CD4-positive, CD25-positive, alpha-beta regulatory T cell (primary cell): ENCODE data around the gene PILRA. TPM values are rescaled to one million over a fixed set of nuclear protein-coding genes. Genes with fewer than 3 reads are reported as not detected.

Experiments
- ATAC-seq, 2 donors: fragments of 150-1000 bp; cut with Tn5 transposase; one replicate each; pipeline ENCODE4 v1.10.0; 2021; ENCODE audit warnings: low read depth in 2 of 2, moderate number of reproducible peaks in 2 of 2, moderate library complexity in 1 of 2
- DNase-seq, 3 donors: peaks; one replicate each; pipeline versions ENCODE4 v3.0.0 to v3.0.0-alpha.2; 2012 to 2022; ENCODE audit warnings: mixed read lengths in 1 of 3
- H3K27ac ChIP-seq: one replicate; pipeline ENCODE4 v1.7.0; 2013; ENCODE audit warnings: mild to moderate bottlenecking, low read length; ENCODE audit not compliant: insufficient read depth, poor library complexity, severe bottlenecking
- H3K27me3 ChIP-seq: one replicate; pipeline ENCODE4 v1.7.0; 2013; ENCODE audit warnings: low read length; ENCODE audit not compliant: control insufficient read depth, insufficient read depth
- H3K36me3 ChIP-seq: one replicate; pipeline ENCODE4 v1.7.0; 2013; ENCODE audit warnings: mild to moderate bottlenecking, low read length, moderate library complexity; ENCODE audit not compliant: control insufficient read depth, insufficient read depth
- H3K4me1 ChIP-seq: 2 replicates; pipeline ENCODE4 v1.7.0; 2013; ENCODE audit warnings: mild to moderate bottlenecking, low read length; ENCODE audit not compliant: insufficient read depth, control insufficient read depth, poor library complexity, severe bottlenecking
- H3K4me3 ChIP-seq: one replicate; pipeline ENCODE4 v1.7.0; 2013; ENCODE audit warnings: low read depth, mild to moderate bottlenecking, low read length, moderate library complexity
- H3K9me3 ChIP-seq, 2 experiments: 1 replicate in 1 of 2; 2 replicates in 1 of 2; pipeline ENCODE4 v1.7.0; 2013; ENCODE audit warnings: low read length in 2 of 2, mild to moderate bottlenecking in 1 of 2, moderate library complexity in 1 of 2; ENCODE audit not compliant: control insufficient read depth in 2 of 2
- H3K27ac Mint-ChIP-seq, 3 donors: one replicate each; pipeline ENCODE4 v1.8.0; 2020 to 2022; ENCODE audit warnings: mild to moderate bottlenecking in 3 of 3, mixed read lengths in 3 of 3, moderate library complexity in 2 of 3
- H3K27me3 Mint-ChIP-seq: one replicate; pipeline ENCODE4 v1.8.0; 2022; ENCODE audit warnings: mild to moderate bottlenecking, mixed read lengths
- H3K36me3 Mint-ChIP-seq: one replicate; pipeline ENCODE4 v1.8.0; 2020; ENCODE audit warnings: mixed read lengths
- H3K4me1 Mint-ChIP-seq, 4 donors: one replicate each; pipeline ENCODE4 v1.8.0; 2020 to 2022; ENCODE audit warnings: mixed read lengths in 4 of 4, mild to moderate bottlenecking in 1 of 4
- H3K4me3 Mint-ChIP-seq, 4 donors: one replicate each; pipeline ENCODE4 v1.8.0; 2020 to 2022; ENCODE audit warnings: mild to moderate bottlenecking in 4 of 4, mixed read lengths in 4 of 4, moderate library complexity in 3 of 4
- H3K9me3 Mint-ChIP-seq, 7 donors: one replicate each; pipeline ENCODE4 v1.8.0; 2020 to 2022; ENCODE audit warnings: mixed read lengths in 7 of 7, mild to moderate bottlenecking in 3 of 7, moderate library complexity in 2 of 7
- polyA plus RNA-seq, 4 donors: library from polyadenylated mRNA; unstranded; fragments of 300-500 nt; fragmentation: Illumina TruSeq; gene quantifications; one replicate each; pipeline ENCODE4 v1.2.3, GENCODE V29; 2021
- total RNA-seq: library from RNA; stranded (reverse); gene quantifications from one replicate; pipeline ENCODE4 v1.2.3, GENCODE V29; 2022

Gene PILRA
- total and polyA plus RNA-seq, 5 donors from 2014 or later = 0.17 to 13.2 (median 0.39) TPM; not detected in 2

DNA sequence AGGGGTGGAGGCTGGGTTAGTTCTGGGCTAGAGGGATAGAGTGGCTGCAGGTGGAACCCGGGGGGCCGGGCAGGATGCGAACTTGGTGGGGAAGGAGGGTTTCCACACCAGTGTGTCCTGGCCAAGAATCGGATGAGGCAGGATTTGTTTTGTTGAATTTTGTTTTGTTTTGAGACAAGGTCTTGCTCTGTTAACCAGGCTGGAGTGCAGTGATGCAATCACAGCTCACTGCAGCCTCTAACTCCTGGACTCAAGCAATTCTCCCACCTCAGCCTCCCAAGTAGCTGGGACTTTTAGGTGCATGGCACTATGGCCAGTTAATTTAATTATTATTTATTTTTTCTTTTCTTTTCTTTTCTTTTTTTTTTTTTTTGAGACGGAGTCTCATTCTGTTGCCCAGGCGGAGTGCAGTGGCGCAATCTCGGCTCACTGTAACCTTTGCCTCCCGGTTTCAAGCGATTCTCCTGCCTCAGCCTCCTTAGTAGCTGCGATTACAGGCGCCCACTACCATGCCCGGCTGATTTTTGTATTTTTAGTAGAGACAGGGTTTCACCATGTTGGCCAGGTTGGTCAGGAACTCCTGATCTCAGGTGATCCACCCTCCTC is 76.0 kb downstream of the PILRA start:
- no peaks in the 10 kb centered on the region for H3K9me3 ChIP-seq
- no peak for DNase-seq
- no peaks in the 10 kb centered on the region for H3K27me3 ChIP-seq
- Mint-ChIP-seq H3K27me3 (no peaks in the 10 kb centered on the region), H3K9me3 (no peaks in the 10 kb centered on the region), H3K27ac (no peak overlapping the region), H3K36me3 (no peaks in the 10 kb centered on the region), H3K4me1 (peaks cover 0 to 19% (median 5%) of the 10 kb centered on the region in 4 donors), H3K4me3 (no peak overlapping the region)
- no peak for ATAC-seq
- H3K27ac ChIP-seq = no peak overlapping the region
- H3K4me1 ChIP-seq = peaks cover 7% of the 10 kb centered on the region
- H3K4me3 ChIP-seq = no peak overlapping the region
- no peaks in the 10 kb centered on the region for H3K36me3 ChIP-seq

Other genes starting within 250 kb of the PILRA start
- gene MBLAC1, start 246.5 kb upstream of the PILRA start, total RNA-seq = 4.0 TPM
- gene MBLAC1, start 246.5 kb upstream of the PILRA start, polyA plus RNA-seq = 1 to 10 TPM; 1.6 to 3.8 (median 2.3) TPM
- gene LAMTOR4, start 224.6 kb upstream of the PILRA start, total RNA-seq = 136 TPM
- 100 to 1,000 TPM; 450 to 474 (median 465) TPM for gene LAMTOR4, start 224.6 kb upstream of the PILRA start, polyA plus RNA-seq
- gene TRAPPC14, start 214.8 kb upstream of the PILRA start, total RNA-seq = 54.6 TPM
- 1 to 10 TPM; 2.3 to 4.3 (median 3.9) TPM for gene TRAPPC14, start 214.8 kb upstream of the PILRA start, polyA plus RNA-seq
- 6.1 TPM for gene GAL3ST4, start 204.9 kb upstream of the PILRA start, total RNA-seq
- gene GAL3ST4, start 204.9 kb upstream of the PILRA start, polyA plus RNA-seq = 1 to 10 TPM; 2.6 to 7.7 (median 5.3) TPM
- gene GPC2, start 196.1 kb upstream of the PILRA start, total RNA-seq = 7.0 TPM
- under 1 TPM in 3 of 4 donors, not detected in 1; 0.16 to 0.27 (median 0.23) TPM for gene GPC2, start 196.1 kb upstream of the PILRA start, polyA plus RNA-seq
- 6.2 TPM for gene STAG3, start 195.6 kb upstream of the PILRA start, total RNA-seq
- 1 to 10 TPM in 1 of 4 donors, under 1 TPM in 3; 0.53 to 4.0 (median 0.77) TPM for gene STAG3, start 195.6 kb upstream of the PILRA start, polyA plus RNA-seq
- 46.3 TPM for gene PVRIG, start 153.5 kb upstream of the PILRA start, total RNA-seq
- gene PVRIG, start 153.5 kb upstream of the PILRA start, polyA plus RNA-seq = 100 to 1,000 TPM in 2 of 4 donors, 10 to 100 TPM in 2; 89.0 to 126 (median 97.6) TPM
- gene SPDYE3, start 65.8 kb upstream of the PILRA start, total RNA-seq = not detected
- gene SPDYE3, start 65.8 kb upstream of the PILRA start, polyA plus RNA-seq = 1 to 10 TPM; 4.5 to 7.2 (median 6.1) TPM
- 88.0 TPM for gene PILRB, start 15.4 kb upstream of the PILRA start, total RNA-seq
- 1 to 10 TPM; 2.1 to 3.6 (median 2.5) TPM for gene PILRB, start 15.4 kb upstream of the PILRA start, polyA plus RNA-seq
- 4.0 TPM for gene ZCWPW1, start 55.2 kb downstream of the PILRA start, total RNA-seq
- 1 to 10 TPM; 2.2 to 5.4 (median 4.0) TPM for gene ZCWPW1, start 55.2 kb downstream of the PILRA start, polyA plus RNA-seq
- gene MEPCE, start 56.3 kb downstream of the PILRA start, total RNA-seq = 73.1 TPM
- 10 to 100 TPM; 10.2 to 15.9 (median 13.5) TPM for gene MEPCE, start 56.3 kb downstream of the PILRA start, polyA plus RNA-seq
- 52.8 TPM for gene PPP1R35, start 63.0 kb downstream of the PILRA start, total RNA-seq
- gene PPP1R35, start 63.0 kb downstream of the PILRA start, polyA plus RNA-seq = 10 to 100 TPM; 42.3 to 72.2 (median 49.4) TPM
- 3.7 TPM for gene SPACDR, start 90.8 kb downstream of the PILRA start, total RNA-seq
- gene SPACDR, start 90.8 kb downstream of the PILRA start, polyA plus RNA-seq = under 1 TPM in 2 of 4 donors, not detected in 2; 0.32 TPM
- 113 TPM for gene TSC22D4, start 105.7 kb downstream of the PILRA start, total RNA-seq
- 10 to 100 TPM; 22.2 to 35.8 (median 33.4) TPM for gene TSC22D4, start 105.7 kb downstream of the PILRA start, polyA plus RNA-seq
- gene NYAP1, start 110.4 kb downstream of the PILRA start, total RNA-seq = 0.89 TPM
- gene NYAP1, start 110.4 kb downstream of the PILRA start, polyA plus RNA-seq = not detected
- 40.8 TPM for gene AGFG2, start 165.7 kb downstream of the PILRA start, total RNA-seq
- 10 to 100 TPM; 11.7 to 21.6 (median 16.0) TPM for gene AGFG2, start 165.7 kb downstream of the PILRA start, polyA plus RNA-seq
- 47.4 TPM for gene SAP25, start 200.4 kb downstream of the PILRA start, total RNA-seq
- gene SAP25, start 200.4 kb downstream of the PILRA start, polyA plus RNA-seq = under 1 TPM in 1 of 4 donors, not detected in 3; 0.47 TPM
- gene LRCH4, start 212.6 kb downstream of the PILRA start, total RNA-seq = 350 TPM
- 100 to 1,000 TPM; 115 to 136 (median 126) TPM for gene LRCH4, start 212.6 kb downstream of the PILRA start, polyA plus RNA-seq
- not detected for gene FBXO24, start 212.8 kb downstream of the PILRA start, total RNA-seq
- gene FBXO24, start 212.8 kb downstream of the PILRA start, polyA plus RNA-seq = under 1 TPM in 3 of 4 donors, not detected in 1; 0.21 to 0.26 (median 0.22) TPM
- gene PCOLCE, start 228.9 kb downstream of the PILRA start, total RNA-seq = 2.8 TPM
- 1 to 10 TPM in 1 of 4 donors, under 1 TPM in 2, not detected in 1; 0.23 to 1.5 (median 0.89) TPM for gene PCOLCE, start 228.9 kb downstream of the PILRA start, polyA plus RNA-seq
- gene MOSPD3, start 239.1 kb downstream of the PILRA start, total RNA-seq = 13.9 TPM
- 10 to 100 TPM; 13.8 to 22.9 (median 21.9) TPM for gene MOSPD3, start 239.1 kb downstream of the PILRA start, polyA plus RNA-seq